T-helper 2 cell (primary cell): ENCODE measurements around the gene HS6ST1.

ENCODE experiments used
- DNase-seq, 5 experiments: peaks; one replicate each; pipeline versions ENCODE4 v3.0.0 to v3.0.0-alpha.2; 2012 to 2022
- total RNA-seq, 2 donors: gene quantifications; one replicate each; lab custom pipeline; 2026; lab: John Stamatoyannopoulos, UW

The HS6ST1 gene, protein sequence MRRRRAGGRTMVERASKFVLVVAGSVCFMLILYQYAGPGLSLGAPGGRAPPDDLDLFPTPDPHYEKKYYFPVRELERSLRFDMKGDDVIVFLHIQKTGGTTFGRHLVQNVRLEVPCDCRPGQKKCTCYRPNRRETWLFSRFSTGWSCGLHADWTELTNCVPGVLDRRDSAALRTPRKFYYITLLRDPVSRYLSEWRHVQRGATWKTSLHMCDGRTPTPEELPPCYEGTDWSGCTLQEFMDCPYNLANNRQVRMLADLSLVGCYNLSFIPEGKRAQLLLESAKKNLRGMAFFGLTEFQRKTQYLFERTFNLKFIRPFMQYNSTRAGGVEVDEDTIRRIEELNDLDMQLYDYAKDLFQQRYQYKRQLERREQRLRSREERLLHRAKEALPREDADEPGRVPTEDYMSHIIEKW
- total RNA-seq = 9.5 to 17.1 reads per million in 2 donors

DNA sequence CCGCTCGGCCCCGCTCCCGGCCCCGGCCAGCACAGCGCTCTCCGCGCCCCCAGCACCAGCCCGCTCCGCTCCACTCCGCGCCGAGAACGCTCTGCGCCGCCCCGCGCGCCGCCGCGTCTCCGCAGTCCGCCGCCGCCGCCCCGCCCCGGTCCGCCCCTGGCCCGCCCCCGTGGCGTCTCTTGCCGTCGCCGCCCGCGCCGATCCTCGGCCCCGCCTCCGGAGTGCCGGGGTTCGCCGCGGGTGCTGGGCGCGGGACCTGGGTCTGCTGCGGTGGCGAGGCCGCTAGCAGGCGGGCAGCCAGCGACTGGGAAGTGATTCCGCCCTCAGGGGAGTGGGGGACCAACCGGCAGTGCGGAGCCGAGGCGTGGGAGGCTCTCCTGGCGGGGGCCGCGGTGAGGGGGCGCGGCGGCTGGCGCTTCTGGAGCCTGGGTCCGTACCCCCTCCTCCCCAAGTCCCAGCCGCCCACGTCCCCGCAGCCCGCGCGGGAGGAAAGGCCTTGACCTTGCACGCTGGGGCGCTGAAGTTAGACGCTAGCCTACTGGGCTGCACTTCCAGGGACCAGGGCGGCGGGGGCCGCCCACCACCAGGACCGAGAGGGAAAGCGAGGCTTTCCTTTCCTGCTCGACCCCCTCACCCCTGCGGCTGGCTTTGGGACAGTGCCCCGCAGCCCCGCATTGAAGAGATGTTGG is at the start of gene HS6ST1:
HS6ST1 (minus strand) TSS at position 93 of the 689 bp plus-strand sequence. CDS start 305 bp downstream, outside the sequence.
- peak; percentile 74 to 90 (median 82) for DNase-seq

DNA sequence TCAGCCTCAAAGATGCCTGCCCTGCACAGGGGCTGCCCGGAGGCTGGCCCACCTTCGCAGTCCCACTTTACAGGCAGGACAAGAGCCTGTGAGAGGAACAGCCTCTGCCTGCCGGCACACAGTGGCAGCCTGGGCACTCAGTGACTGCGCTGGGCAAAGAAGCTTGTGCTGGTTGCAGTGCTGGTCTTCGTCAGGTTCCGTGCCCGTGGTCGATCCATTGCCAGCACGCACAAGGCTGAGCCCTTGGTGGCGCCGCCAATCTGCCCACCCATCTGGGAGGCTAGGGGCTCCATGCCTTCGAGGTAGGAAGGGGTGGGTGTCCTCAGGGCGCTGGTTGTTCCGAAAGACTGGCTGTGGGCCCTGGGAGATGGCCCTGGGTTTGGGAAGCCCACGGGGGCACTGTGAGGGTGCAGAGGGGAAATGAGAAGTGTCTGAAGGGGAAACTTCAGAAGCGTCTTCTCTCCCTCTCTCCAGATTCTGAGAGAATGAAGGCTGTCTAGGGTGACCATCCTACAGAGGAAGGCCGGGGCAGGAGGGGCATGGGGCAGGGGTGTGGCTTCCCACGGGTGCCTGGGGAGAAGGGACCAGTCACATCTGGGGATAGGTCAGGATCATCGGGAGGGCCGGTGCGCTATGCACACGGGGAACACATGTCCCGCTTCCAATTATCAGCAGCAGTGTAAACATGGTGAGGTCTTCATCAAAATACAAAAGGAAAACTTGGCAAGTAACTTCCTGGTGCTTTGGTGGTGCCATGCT is 49.1 kb upstream of the HS6ST1 start:
- no peak for DNase-seq

DNA sequence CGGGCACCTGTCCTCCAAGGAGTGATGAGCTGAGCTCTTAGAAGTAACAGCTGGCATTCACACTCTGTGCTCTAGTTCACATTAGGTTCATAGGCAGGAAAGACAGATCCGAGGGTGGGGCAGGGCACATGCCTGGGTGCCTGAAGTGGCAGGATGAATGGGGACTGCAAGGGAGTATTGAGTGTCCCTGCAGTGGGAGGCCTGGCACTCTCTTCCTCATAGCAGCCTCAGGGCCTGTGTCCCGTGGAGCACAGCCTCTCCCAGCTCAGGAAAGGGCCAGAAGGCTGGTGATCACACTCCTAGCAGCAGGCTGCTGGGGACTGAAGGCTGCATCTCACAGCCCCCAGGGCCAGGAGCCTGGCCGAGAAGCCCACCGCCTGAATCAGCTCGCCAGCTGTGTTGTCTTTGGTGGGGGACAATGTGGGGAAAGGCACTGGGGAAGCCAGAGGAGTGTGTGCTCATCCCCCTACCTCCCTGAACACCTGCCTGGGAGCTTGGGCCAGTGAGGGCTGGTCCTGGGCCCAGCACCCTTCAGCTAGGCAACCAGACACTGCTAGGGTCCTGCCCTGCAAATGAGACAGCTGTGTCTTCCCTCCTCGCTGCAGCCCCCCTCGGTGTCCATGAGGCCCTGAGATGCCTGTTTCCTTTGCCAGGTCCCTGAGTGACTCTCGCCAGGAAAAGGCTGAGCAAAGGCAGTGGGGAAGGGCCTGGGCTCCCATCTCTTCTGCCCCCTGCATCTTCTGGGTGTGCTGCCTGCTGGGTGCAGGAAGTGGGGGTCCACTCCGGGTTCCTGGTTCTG is 48.2 kb upstream of the HS6ST1 start:
- no peak for DNase-seq

DNA sequence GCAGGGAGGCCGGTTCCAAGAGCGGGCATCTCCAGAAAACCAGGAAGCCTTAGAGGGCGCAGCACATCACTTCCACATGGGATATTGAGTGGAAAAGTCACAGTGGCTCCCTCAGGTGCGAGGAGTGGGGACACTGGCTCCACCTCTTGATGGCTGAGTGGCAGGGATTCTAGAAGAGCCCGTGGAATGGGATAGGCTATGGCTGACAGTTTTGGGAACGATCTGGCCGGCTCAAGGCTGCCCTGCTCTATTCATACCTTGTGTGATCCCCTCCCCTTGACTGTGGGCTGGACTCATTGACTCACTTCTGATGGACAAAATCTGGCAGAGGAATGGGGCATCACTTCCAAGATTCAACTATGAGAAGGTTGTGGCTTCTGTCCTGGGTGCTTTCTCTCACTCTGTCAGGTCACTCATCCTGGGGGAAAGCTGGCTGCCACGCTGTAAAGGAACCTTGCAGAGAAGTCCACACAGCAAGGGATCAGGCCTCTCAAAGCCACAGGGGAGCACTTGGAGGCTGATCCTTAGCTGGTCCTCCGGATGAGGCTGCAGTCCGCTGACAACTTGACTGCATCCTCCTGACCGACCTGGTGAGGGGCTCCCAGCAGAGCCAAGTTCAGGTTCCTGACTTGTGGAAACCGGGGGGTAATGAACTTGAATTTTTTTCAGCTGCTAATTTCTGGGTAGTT is 46.7 kb upstream of the HS6ST1 start:
- DNase-seq = no peak

DNA sequence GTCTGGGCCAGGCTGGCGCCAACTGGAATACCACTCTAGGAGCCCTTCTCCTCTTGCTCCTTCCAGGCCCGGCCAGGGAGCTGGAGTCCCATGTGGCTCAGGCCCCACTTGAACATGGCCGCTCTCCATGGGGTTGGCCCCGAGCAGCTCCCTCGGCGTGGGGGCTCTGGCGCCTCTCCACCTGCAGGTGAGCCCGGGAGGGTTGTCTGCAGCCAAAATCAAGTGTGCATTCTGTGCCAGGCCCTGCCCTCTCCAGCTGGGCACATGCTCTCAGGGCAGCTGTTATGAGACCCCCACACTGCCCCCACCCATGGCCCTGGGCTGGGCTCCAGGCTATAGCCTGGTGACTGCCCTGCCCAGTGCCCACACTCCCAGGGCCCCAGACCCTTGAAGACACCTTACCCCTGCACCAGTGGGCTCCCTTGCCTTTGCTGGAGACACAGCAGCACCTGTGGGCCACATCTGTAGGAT is 45.8 kb upstream of the HS6ST1 start:
- no peak for DNase-seq

DNA sequence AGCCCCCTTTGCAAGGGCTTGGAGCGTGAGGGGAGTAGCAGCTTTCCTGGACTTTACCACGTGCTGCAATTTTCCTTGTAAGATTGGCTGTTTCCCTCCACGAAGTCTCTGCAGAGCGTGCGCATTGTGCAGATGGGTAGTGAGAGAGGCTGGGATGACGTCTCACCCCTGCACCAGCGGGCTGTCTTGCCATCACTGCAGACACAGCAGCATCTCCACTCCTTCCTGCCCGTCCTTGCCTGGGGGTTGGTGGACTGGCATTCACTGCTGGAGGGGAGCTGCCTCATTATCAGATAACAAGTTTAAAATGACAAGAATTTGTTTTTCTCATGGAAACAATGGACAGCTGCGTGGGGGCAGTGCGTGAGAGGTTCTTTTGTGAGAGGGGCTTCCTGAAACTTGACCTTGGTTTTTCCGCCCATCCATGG is 45.3 kb upstream of the HS6ST1 start:
- no peak for DNase-seq

DNA sequence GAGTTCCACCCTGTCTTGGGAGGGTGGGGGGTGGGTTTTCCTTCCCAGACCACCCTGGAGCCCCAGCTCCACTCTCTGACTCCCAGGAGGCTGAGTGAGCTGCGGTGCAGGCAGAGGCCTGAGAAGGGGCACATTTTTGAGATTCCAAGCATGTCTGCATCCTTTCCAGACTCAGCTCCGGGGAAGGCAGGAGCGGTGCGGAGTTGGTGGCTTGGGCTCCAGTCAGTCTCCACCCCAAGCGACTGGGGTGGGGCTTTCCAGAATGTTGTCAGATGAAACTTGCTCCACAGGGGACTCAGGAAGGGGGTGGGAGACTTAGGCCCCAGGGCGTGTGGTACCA is 44.2 kb upstream of the HS6ST1 start:
- no peak for DNase-seq

DNA sequence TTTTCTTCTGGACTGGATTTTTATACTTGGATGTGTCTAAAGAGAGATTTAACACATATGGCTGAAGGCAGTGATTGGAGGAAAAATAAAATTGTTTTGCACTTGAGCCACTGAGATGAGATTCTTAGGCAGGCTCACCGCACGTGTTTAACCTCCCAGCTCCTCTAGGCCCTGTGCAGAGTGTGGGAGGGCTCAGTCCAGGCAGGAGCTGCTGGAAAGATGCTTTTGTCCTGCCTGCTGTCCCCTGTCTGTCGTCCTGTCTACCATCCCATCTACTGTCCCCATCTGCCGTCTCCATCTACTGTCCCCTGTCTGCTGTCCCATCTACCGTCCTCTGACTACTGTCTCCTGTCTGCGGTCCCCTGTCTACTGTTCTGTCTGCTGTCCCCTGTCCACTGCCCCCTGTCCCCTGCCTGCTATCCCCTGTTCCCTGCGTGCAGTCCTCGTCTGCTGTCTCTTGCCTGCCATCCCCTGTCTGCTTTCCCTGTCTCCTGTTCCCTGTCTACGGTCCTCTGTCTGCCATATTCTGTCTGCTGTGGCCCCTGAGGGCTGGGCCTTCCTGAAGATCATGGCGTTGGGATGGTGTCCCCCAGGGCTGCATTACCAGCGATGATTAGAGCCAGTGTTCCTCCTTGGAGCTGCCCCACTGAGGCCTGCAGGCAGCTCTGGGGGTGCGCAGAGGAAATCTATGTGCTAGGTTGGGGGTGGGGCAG is 43.7 kb upstream of the HS6ST1 start:
- no peak for DNase-seq

DNA sequence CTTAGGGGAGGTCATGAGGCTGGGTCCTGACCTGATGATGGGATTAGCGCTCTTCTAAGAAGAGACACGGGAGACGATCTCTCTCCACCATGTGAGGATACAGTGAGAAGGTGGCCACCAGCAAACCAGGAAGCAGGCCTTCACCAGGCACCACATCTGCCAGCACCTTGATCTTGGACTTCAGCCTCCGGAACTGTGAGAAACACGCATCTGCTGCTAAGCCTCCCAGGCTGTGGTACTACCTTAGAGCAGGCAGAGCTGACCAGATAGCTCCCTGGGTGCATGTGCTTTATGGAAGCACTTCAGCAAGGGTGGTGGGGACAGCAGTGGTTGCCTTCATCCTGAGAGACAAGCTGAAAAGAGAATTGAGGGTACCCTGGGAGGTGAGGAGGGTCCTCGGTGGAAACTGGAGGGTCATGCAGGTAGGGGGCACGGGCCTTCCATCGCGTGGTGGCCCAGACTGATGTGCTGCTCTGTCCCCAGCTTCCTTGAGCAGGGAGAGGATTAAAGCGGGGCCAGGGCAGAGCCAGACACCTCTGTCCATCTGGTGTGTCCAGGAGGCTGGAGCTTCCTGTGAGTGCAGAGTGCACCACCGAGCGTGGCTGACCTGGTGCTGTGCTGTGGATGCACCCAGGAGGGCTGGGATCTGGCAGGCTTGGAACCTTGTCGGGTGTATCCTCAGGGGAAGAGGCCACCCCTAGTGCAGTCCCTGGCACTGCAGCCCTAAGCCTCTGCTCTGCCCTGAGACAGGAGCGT is 42.9 kb upstream of the HS6ST1 start:
- DNase-seq = no peak

DNA sequence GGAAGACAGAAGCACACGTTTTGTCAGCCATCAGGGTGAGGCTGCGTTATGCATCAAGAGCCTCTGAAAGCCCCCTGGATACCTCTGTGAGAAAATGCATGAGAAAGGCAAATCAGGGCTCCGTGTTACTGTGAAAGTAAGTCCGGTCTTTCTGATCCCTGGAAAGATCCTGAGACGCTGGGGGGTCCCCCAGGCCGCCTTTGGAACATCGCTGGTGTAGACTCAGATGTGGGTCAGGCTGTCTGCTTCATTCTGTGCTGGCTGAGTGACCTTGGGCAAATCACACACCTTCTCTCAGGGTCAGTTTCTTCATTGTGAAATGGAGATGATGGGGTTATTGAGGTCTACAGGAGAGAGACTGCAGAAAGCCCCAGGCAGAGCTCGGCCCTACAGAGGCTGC is 42.0 kb upstream of the HS6ST1 start:
- no peak for DNase-seq

DNA sequence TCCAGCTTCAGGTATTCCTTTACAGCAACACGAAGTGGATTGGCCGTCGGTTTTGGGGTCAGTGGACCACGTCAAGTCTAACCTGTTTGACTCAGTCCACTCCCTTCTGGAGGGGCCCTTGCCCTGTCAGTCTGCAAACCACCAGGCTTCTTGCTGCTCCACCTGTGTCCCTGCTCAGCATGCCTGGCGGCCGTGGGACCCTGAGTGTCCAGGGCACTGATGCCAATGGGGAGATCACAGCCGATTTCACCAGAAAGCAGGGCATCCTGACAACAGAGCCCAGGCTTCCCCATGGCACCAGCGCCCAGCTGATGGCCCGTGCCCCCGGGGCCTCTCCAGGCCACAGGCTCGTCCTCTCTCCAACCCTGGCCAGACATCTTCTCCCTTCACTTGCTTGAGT is 41.2 kb upstream of the HS6ST1 start:
- DNase-seq = no peak

DNA sequence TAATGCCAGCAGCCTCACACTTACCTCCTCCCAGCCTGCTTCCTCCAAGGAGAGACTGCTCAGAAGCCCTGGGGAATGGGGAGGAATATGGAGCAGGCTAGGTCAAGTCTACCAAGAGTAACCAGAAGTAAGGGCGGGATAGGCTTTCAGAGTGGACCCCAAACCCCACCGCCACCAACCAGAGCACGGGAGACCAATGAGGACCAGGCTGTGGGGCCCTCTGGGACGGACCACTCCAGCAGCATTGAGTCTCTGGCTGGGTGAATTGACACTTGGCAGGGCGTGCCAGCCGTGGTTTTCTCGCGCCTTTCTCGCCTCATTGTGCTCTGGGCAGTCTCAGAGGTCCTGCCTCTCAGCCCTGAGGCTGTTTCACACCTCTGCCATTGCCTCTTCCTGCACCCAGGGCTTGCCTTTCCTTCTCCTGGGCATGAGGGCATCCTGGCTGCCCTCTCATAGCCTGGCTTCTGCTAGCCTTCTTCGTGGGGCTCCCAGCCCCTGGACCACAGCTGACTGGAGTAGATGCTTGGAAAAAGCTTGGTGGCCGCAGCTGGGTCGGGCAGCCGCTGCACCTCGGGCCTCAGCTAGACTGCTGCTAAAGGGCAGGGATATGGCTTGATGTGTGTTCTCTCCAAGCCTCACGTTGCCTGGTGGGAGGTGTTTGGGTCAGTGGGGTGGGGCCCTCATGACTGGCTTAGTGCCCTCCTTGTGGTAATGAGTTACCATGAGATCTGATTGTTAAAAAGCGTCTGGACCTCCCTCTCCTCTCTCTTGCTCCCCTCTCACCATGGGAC is 40.5 kb upstream of the HS6ST1 start:
- no peak for DNase-seq

DNA sequence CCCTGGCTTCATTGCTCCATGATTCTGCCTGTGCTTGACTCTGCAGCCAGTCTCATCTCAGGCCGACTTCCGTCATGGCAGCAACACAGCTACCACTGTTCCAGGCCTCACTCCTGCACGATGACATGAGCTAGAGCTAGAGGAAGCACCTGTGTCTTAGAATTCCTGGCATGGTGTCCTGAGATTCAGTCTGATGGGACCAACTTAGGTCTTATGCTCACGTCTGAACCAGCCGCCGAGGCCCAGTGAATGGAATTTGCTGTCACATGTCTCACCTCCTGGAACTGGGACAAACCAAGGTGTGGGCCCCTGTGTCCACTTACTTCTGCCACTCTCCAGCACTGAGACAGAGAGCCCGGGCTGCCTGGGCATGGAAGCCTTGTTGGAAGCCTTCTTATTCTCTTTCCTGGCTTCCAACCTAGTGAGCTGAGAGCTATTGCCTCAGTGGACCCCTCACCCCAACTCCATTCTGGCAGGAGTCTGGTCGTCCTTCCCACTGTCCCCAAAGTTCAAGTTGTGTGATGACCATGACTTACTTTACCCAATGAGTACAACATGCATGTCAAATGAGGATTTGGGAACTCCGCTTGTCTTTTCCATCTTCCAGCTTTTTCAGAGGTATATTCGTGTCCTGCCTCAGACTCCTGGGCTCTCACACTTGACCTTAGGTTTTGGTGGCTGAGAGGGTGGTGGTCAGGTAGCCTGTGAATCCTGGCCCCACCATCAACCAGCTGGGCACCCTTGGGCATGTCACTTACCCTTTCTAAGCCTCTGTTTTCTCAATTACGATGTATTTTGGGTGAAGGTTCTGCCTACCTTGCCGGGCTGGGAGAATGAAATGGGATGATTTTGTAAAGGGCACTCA is 39.1 kb upstream of the HS6ST1 start:
- no peak for DNase-seq

DNA sequence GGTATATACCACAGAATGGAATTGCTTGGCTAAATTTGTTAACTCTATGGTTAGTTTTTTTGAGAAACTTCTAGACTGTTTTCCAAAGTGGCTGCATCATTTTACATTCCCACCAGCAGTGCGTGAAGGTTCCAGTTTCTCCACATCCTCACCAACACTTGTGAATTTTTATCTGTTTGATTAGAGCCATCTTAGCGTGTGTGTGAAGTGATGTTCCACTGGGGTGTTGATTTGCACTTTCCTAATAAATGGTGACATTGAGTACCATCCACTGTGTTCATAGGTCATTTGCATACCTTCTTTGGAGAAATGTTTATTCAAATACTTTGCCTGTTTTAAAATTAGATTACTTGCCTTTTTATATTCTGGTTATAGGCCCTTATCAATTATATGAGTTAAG is 37.5 kb upstream of the HS6ST1 start:
- no peak for DNase-seq

DNA sequence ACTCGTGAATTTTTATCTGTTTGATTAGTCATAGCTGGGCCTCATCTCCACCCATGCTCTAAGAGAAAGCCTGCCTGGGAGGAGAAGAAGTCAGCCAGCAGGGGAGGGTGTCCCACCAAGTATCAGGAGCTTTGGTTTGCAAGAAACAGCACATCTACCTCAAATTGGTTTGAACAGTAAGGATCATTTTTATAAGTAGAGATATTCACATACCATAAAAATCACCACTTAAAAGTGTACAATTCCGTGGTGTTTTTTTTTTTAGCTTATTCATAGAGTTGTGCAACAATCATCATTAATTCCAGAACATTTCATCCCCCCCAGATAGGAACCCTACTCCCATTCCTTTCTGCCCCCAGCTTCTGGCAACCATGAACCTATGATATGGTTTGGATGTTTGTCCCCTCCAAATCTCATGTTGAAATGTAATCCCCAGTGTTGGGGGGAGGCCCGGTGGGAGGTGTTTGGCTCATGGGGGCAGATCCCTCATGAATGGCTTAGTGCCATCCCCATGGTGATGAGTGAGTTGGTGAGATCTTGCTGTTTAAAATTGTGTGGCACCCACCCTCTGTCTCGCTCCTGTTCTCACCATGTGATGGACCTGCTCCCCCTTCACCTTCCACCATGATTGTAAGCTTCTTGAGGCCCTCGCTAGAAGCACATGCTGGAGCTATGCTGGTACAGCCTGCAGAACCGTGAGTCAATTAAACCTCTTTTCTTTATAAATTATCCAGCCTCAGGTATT is 36.2 kb upstream of the HS6ST1 start:
- DNase-seq = no peak

DNA sequence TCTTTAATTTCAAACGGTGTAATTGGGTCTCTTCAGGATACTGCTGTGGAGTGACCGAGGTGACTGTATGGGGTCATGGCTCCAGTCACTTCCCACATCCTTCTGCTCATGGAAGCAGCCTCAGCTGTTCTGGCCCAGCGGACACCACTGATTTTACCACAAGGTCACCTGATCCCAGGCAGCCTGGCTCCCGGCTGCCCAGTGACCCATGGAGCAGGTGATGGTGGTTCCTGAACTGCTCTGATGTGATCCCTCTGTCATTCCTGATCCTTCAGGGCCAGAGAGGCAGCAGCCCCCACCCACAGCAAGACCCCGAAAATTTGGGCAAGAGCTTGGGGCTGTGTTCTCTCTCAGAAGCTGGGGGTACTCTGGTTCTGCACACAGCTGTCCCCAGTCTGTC is 35.5 kb upstream of the HS6ST1 start:
- DNase-seq = no peak

DNA sequence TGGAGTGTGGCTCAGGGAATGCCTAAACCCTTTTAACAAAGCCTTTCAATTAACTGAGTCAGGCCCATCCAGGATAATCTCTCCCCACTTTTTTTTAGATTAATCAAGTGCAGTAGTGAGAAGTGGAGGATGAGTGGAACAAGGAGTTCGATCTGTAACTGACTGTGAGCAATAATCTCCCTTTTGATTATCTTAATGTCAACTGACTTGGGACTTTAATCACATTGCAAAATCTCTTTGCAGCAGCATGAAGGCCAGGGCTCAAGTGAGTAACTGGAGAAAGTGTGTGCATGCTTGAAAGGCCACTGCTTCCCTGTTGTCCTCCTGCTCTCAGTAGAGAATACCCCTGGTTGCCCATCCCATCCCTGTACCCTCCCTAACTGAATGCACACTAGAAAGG is 32.1 kb upstream of the HS6ST1 start:
- DNase-seq = no peak

DNA sequence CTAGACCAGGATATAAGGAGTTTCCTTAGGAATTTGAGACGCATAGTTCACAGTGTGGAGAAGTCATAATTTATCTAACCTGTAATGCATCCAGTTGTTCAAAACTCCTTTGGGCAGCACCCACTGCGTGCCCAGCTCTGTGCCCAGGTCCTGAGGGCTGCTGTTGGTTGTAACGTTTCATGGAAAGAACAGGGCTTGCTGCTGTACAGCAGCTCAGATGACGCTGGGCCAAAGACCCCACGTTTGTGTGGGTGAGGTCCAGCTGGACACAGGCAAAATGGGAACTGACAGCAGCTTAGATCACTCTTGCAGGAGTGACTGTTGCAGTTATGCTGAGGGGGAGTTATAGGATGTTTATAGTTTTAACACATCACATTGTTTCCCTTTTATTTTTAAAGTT is 30.0 kb upstream of the HS6ST1 start:
- DNase-seq = no peak
